Stimulated activated memory B cell treated with anti-CD40 and anti-IgM and Interleukin-4, amounts not matched to agents 10 μg/mL and 1 μg/mL and 100 μg/mL, for 72 hours (primary cell): ENCODE data around the gene AVP.

Experiments used
- ATAC-seq: fragments of 150-1000 bp; cut with Tn5 transposase; 2 replicates; pipeline ENCODE4 v1.10.0; 2021
- H3K27ac Mint-ChIP-seq: one replicate; pipeline ENCODE4 v1.8.0; 2022; ENCODE audit warnings: mild to moderate bottlenecking, mixed read lengths
- H3K27me3 Mint-ChIP-seq: one replicate; pipeline ENCODE4 v1.8.0; 2022; ENCODE audit warnings: mixed read lengths
- H3K36me3 Mint-ChIP-seq: one replicate; pipeline ENCODE4 v1.8.0; 2022; ENCODE audit warnings: mixed read lengths
- H3K4me1 Mint-ChIP-seq: one replicate; pipeline ENCODE4 v1.8.0; 2022; ENCODE audit warnings: mixed read lengths
- H3K4me3 Mint-ChIP-seq: one replicate; pipeline ENCODE4 v1.8.0; 2022; ENCODE audit warnings: mild to moderate bottlenecking, moderate library complexity, mixed read lengths
- H3K9me3 Mint-ChIP-seq: one replicate; pipeline ENCODE4 v1.8.0; 2022; ENCODE audit warnings: mixed read lengths

Gene AVP

DNA sequence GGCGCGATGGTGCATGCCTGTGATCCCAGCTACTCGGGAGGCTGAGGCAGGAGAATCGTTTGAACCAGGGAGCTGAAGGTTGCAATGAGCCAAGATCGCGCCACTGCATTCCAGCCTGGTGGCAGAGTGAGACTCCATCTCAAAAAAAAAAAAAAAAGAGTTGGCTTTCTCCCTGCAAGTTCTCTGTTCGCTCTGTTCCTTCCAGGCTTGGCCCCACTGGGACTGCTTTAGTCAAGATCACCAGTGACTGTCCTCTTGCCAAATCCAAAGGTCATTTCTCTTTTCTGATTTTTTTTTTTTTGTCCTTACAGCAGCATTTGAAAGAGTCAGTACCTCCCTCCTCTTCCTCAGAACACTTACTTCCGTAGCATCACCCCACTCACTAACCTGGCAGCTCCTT, 51.9 kb downstream of the AVP start:
- no peaks in the 10 kb centered on the region for H3K27me3 Mint-ChIP-seq
- no peaks in the 10 kb centered on the region for H3K9me3 Mint-ChIP-seq
- no peaks in the 10 kb centered on the region for H3K4me1 Mint-ChIP-seq
- H3K36me3 Mint-ChIP-seq, result peaks cover 37% of the 10 kb centered on the region
- no peak for ATAC-seq
- H3K4me3 Mint-ChIP-seq, result no peak overlapping the region
- H3K27ac Mint-ChIP-seq, result no peak overlapping the region
